Transverse colon (tissue), 4 donors: Measurements from ENCODE around the gene ZFYVE21. TPM values are rescaled to one million over a fixed set of nuclear protein-coding genes. Genes with fewer than 3 reads are reported as not detected.

Experiments
- DNase-seq: peaks from one replicate; pipeline ENCODE4 v3.0.0-alpha.2; 2019
- H3K27ac ChIP-seq, 4 donors: fragments of 200-600 bp; sonication (generic); 2 replicates each; pipeline ENCODE4 v1.5.1; 2016 to 2018; ENCODE audit warnings: inconsistent platforms in 4 of 4
- H3K27me3 ChIP-seq: fragments of 200-600 bp; sonication (generic); 2 replicates; pipeline ENCODE4 v1.5.1; 2017; ENCODE audit warnings: inconsistent platforms
- H3K36me3 ChIP-seq, 4 donors: fragments of 200-600 bp; sonication (generic); 2 replicates each; pipeline ENCODE4 v1.5.1; 2017 to 2019; ENCODE audit warnings: inconsistent platforms in 4 of 4
- H3K4me1 ChIP-seq, 4 donors: fragments of 200-600 bp; sonication (generic); 2 replicates each; pipeline ENCODE4 v1.5.1; 2017 to 2020; ENCODE audit warnings: inconsistent platforms in 4 of 4
- H3K4me3 ChIP-seq, 4 donors: fragments of 200-600 bp; sonication (generic); 1 replicate in 1 of 4; 2 replicates in 3 of 4; pipeline versions ENCODE4 v1.5.1 to v1.6.1; 2017 to 2019; ENCODE audit warnings: inconsistent platforms in 4 of 4
- H3K9me3 ChIP-seq, 2 donors: fragments of 200-600 bp; sonication (generic); 2 replicates each; pipeline ENCODE4 v1.5.1; 2017 to 2019; ENCODE audit warnings: inconsistent platforms in 2 of 2
- EP300 ChIP-seq: sonication (generic); formaldehyde crosslinking; IDR thresholded peaks from one replicate; pipeline ENCODE4 v1.6.1; 2017; ENCODE audit warnings: antibody characterized with exemption, low read depth
- POLR2A ChIP-seq: fragments of 450-650 bp; IDR thresholded peaks from one replicate; pipeline ENCODE4 v1.6.1; 2016; ENCODE audit warnings: antibody characterized with exemption, mild to moderate bottlenecking, moderate library complexity
- POLR2AphosphoS5 ChIP-seq, 3 donors: sonication (generic); formaldehyde crosslinking; IDR thresholded peaks; one replicate each; pipeline ENCODE4 v1.6.1; 2016; ENCODE audit warnings: antibody characterized with exemption in 3 of 3
- WGBS, 2 donors: methylation state at CpG; one replicate each; pipeline ENCODE4 v1.1.5; 2018; ENCODE audit warnings: low coverage in 1 of 2; 5-methylcytosine and 5-hydroxymethylcytosine counted together
- in situ Hi-C, 4 donors: fragments of 200-750 bp; cut with MboI; loops; one replicate each; pipeline versions ENCODE4 v1.15.0 to v1.15.1; 2017; ENCODE audit warnings: low sequenced_read_pairs in 3 of 4, low pct_ligation_motif_present in 1 of 4, low pct_unique_long_range_greater_than_20kb in 1 of 4
- intact Hi-C: fragments of 100-400 bp; cut with DNase I; formaldehyde crosslinking; loops from one replicate; pipeline ENCODE4 v1.15.1; 2023; ENCODE audit warnings: low total_unique reads
- total RNA-seq, 4 donors: library from RNA; depleted of rRNA; stranded (reverse); fragments of >200 nt; gene quantifications; one replicate each; pipeline ENCODE4 v1.1.0, GENCODE V29; 2016
- TF ChIP-seq, protein P1 (sequence below), 5 experiments: fragments of 200-600 bp in 3 of 5; fragments of 450-650 bp in 2 of 5; sonication (generic) in 3 of 5; IDR thresholded peaks; 1 replicate in 2 of 5; 2 replicates in 3 of 5; pipeline ENCODE4 v1.5.1; 2016 to 2017; ENCODE audit warnings: antibody characterized with exemption in 5 of 5, inconsistent platforms in 3 of 5, mild to moderate bottlenecking in 2 of 5, moderate library complexity in 1 of 5

ZFYVE21 gene
- total RNA-seq, 4 donors from 2014 or later, result 90.2 to 214 (median 137) TPM

- H3K27ac ChIP-seq, result no peak overlapping the region
- no peak for DNase-seq
- in situ Hi-C loops, result no loop called here
- no peak overlapping the region for H3K4me3 ChIP-seq
- H3K9me3 ChIP-seq, result no peaks in the 10 kb centered on the region
- TF ChIP-seq POLR2A (no peak), POLR2AphosphoS5 (IDR thresholded peaks at IDR 0.05) (no peak)
- TF ChIP-seq, protein P1, sequence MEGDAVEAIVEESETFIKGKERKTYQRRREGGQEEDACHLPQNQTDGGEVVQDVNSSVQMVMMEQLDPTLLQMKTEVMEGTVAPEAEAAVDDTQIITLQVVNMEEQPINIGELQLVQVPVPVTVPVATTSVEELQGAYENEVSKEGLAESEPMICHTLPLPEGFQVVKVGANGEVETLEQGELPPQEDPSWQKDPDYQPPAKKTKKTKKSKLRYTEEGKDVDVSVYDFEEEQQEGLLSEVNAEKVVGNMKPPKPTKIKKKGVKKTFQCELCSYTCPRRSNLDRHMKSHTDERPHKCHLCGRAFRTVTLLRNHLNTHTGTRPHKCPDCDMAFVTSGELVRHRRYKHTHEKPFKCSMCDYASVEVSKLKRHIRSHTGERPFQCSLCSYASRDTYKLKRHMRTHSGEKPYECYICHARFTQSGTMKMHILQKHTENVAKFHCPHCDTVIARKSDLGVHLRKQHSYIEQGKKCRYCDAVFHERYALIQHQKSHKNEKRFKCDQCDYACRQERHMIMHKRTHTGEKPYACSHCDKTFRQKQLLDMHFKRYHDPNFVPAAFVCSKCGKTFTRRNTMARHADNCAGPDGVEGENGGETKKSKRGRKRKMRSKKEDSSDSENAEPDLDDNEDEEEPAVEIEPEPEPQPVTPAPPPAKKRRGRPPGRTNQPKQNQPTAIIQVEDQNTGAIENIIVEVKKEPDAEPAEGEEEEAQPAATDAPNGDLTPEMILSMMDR (IDR thresholded peaks at IDR 0.05), result no peak
- H3K27me3 ChIP-seq, result no peaks in the 10 kb centered on the region
- intact Hi-C loops, result no loop called here
- peaks cover 0 to 8% (median 0%) of the 10 kb centered on the region in 4 donors for H3K36me3 ChIP-seq
- no peaks in the 10 kb centered on the region for H3K4me1 ChIP-seq
- 67 to 88% methylated on average over 3 to 4 of the region's 4 CpGs for WGBS, 2 donors
These were observed 51.8 kb downstream of the ZFYVE21 start for GRCh38 chr14:103767336-103767894.

DNA sequence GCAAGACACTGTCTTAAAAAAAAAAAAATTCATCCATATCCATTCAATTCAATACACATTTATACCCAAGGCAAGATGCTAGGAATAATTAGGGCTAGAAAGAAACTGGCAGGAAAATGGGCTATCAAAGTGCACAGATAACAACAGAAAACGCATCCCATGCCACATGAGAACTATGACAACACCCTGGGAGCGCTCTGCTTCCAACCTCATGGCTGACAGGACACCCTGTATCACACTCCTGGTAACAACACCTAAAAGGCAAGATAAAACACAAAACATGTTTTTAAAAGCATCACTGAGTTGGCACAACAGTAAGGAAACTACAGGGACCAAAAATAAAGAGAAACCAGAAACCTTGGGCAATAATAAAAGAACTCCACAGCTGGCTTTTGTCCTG lies 54.9 kb downstream of the ZFYVE21 start:
- H3K36me3 ChIP-seq, result no peaks in the 10 kb centered on the region
- no peak overlapping the region for H3K4me3 ChIP-seq
- H3K27me3 ChIP-seq, result no peaks in the 10 kb centered on the region
- no peak overlapping the region for H3K27ac ChIP-seq
- no peak for DNase-seq
- intact Hi-C loops (no loop called here), in situ Hi-C loops (no loop called here)
- TF ChIP-seq, protein P1 (IDR thresholded peaks at IDR 0.05), result no peak
- H3K4me1 ChIP-seq, result no peaks in the 10 kb centered on the region
- WGBS, 2 donors, result 93 to 100% methylated on average over 2 of the region's 2 CpGs
- no peaks in the 10 kb centered on the region for H3K9me3 ChIP-seq

DNA sequence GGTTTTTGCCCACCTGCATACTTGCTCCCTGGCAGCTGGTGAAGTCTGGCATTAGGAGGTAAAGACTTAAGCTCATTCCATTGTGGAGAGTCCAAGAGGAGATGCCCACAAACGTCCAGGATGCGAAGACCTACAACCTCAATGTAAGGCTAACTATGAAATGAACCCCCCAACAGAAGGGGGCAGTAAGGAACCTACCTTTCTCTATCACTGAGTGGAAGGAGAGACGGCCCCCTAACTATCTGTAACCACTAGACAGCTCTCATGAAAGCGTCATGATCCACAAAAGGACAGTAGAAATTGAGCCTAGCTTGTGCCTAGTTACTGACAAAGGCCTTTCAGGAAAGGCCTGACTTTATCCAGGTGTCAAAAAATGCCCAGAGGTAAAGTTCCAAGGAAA lies 55.3 kb downstream of the ZFYVE21 start:
- H3K27me3 ChIP-seq, result no peaks in the 10 kb centered on the region
- no peak overlapping the region for H3K27ac ChIP-seq
- H3K36me3 ChIP-seq, result no peaks in the 10 kb centered on the region
- no peak overlapping the region for H3K4me3 ChIP-seq
- no peak for DNase-seq
- 83 to 88% methylated on average over 2 to 4 of the region's 4 CpGs for WGBS, 2 donors
- no peaks in the 10 kb centered on the region for H3K9me3 ChIP-seq
- intact Hi-C loops, result no loop called here
- in situ Hi-C loops, result no loop called here
- TF ChIP-seq POLR2AphosphoS5 (IDR thresholded peaks at IDR 0.05), result no peak
- TF ChIP-seq POLR2A, result no peak
- no peak for TF ChIP-seq EP300
- TF ChIP-seq, protein P1 (IDR thresholded peaks at IDR 0.05), result no peak
- H3K4me1 ChIP-seq, result no peaks in the 10 kb centered on the region

DNA sequence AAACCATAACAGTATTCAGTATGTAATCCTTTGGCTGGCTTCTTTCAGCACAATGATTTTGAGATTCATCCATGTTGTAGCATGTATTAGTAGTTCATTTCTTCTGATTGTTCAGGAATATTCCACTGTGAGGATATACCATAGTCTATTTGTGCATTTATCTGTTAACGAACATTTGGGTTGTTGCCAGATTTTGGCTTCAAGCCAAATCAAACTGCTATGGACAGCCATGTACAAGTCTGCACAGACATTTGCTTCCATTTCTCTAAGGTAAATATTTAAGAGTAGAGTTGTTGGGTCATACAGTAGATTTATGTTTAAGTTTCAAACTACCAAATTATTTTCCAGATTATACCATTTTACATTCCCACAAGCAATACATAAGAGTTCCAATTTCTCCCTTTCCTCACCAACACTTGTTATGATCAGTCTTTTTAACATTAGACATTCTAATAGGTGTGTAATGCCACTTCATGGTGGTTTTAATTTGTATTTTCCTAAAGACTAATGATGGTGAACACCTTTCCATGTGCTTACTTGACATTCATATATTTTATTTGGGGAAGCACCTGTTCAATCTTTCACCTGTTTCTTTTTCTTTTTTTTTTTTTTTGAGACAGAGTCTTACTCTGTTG lies 56.6 kb downstream of the ZFYVE21 start:
- in situ Hi-C loops (no loop called here), intact Hi-C loops (no loop called here)
- Histone ChIP-seq H3K9me3 (no peaks in the 10 kb centered on the region), H3K4me1 (no peaks in the 10 kb centered on the region), H3K27me3 (no peaks in the 10 kb centered on the region), H3K27ac (no peak overlapping the region), H3K36me3 (no peaks in the 10 kb centered on the region), H3K4me3 (no peak overlapping the region)
- no peak for DNase-seq
- TF ChIP-seq, protein P1 (IDR thresholded peaks at IDR 0.05), result no peak
- 43 to 70% methylated on average over 1 of the region's 1 CpG for WGBS, 2 donors
